GM12864 (cell line): ENCODE measurements around the gene GALNT2.

Experiments
- DNase-seq: peaks from one replicate; pipeline ENCODE4 v3.0.0-alpha.2; 2011; ENCODE audit warnings: low read depth
- H3K4me3 ChIP-seq: 2 replicates; pipeline ENCODE4 v1.5.1; 2011; ENCODE audit warnings: mild to moderate bottlenecking, low read depth, low read length, control low read depth
- TF ChIP-seq, protein P1 (sequence below): IDR thresholded peaks from 2 replicates; pipeline ENCODE4 v1.5.1; 2011; ENCODE audit warnings: low read depth, mild to moderate bottlenecking, moderate library complexity, low read length, control low read depth, inconsistent platforms; ENCODE audit errors: missing control alignments

GALNT2 gene

GRCh38 chr1:230188826-230189225 is 121.8 kb downstream of the GALNT2 start:
- TF ChIP-seq, protein P1, sequence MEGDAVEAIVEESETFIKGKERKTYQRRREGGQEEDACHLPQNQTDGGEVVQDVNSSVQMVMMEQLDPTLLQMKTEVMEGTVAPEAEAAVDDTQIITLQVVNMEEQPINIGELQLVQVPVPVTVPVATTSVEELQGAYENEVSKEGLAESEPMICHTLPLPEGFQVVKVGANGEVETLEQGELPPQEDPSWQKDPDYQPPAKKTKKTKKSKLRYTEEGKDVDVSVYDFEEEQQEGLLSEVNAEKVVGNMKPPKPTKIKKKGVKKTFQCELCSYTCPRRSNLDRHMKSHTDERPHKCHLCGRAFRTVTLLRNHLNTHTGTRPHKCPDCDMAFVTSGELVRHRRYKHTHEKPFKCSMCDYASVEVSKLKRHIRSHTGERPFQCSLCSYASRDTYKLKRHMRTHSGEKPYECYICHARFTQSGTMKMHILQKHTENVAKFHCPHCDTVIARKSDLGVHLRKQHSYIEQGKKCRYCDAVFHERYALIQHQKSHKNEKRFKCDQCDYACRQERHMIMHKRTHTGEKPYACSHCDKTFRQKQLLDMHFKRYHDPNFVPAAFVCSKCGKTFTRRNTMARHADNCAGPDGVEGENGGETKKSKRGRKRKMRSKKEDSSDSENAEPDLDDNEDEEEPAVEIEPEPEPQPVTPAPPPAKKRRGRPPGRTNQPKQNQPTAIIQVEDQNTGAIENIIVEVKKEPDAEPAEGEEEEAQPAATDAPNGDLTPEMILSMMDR = no peak
- no peak for DNase-seq
- H3K4me3 ChIP-seq = no peak overlapping the region

GRCh38 chr1:230189341-230189740 is 122.3 kb downstream of the GALNT2 start:
- no peak for DNase-seq
- H3K4me3 ChIP-seq = no peak overlapping the region
- TF ChIP-seq, protein P1 = no peak

GRCh38 chr1:230189824-230190223 is 122.8 kb downstream of the GALNT2 start:
- TF ChIP-seq, protein P1 = no peak
- no peak for DNase-seq
- H3K4me3 ChIP-seq = no peak overlapping the region

- TF ChIP-seq, protein P1 = no peak
- DNase-seq = no peak
- no peak overlapping the region for H3K4me3 ChIP-seq
These were observed 124.2 kb downstream of the GALNT2 start for GRCh38 chr1:230191079-230191804.

GRCh38 chr1:230191855-230192254 is 124.8 kb downstream of the GALNT2 start:
- TF ChIP-seq, protein P1 = no peak
- DNase-seq = no peak

GRCh38 chr1:230194525-230194924 is 127.5 kb downstream of the GALNT2 start:
- TF ChIP-seq, protein P1 = no peak
- no peak overlapping the region for H3K4me3 ChIP-seq
- no peak for DNase-seq

More at GRCh38 chr1:230191855-230192254, 124.8 kb downstream of the GALNT2 start:
- no peak overlapping the region for H3K4me3 ChIP-seq

DNA sequence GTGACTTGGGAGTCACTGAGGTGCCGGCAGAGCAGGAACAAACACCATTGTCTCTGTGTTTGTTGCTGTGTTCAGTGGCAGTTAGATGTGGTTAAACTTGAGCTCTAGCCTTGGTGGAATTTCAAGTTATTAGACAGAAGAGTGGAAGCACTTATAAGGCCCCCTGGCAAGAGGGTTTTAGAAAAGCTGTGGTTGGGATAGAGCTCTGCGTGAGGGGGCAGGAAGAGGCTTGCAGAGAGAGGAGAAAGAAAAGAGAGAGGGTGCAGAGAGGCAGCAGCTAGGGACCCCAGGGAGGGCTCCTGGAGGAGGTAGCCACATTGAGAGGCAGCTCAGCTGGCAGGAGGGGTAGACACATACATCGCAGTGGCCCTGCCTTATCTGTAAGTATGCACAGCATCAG is 128.2 kb downstream of the GALNT2 start:
- TF ChIP-seq, protein P1 = no peak
- DNase-seq = no peak

More for the DNA sequence above, 128.2 kb downstream of the GALNT2 start:
- H3K4me3 ChIP-seq = no peak overlapping the region
